SH-SY5Y (cell line): ENCODE results near the gene CEMIP.

Experiments
- GATA2 ChIP-seq: IDR thresholded peaks from 2 replicates; pipeline ENCODE4 v1.6.1; 2011; ENCODE audit warnings: mild to moderate bottlenecking, low read depth, low read length
- GATA3 ChIP-seq: IDR thresholded peaks from 2 replicates; pipeline ENCODE4 v1.6.1; 2011; ENCODE audit warnings: low read depth, mild to moderate bottlenecking, low read length, moderate library complexity

GRCh38 chr15:80982205-80982604 is 203.0 kb downstream of the CEMIP start:
- TF ChIP-seq GATA2 = no peak
- TF ChIP-seq GATA3 = no peak
